MCF 10A (cell line): ENCODE measurements around the gene ZNF750. TPM values are rescaled to one million over a fixed set of nuclear protein-coding genes. Genes with fewer than 3 reads are reported as not detected.

Source experiments
- BruUV-seq: library from RNA; stranded (reverse); fragments of 400-500 nt; replicated peaks from 2 replicates; lab custom pipeline; 2021; lab: Mats Ljungman, UMichigan
- CTCF ChIA-PET: fragments of 300-600 bp; sonication (Branson Sonifier 250); formaldehyde crosslinking; extraction: SDS; loops from one replicate; lab custom pipeline; 2021; ENCODE audit warnings: antibody characterized with exemption, inconsistent platforms; lab: Yijun Ruan, JAX
- POLR2A ChIA-PET: fragments of 300-600, 350-650 bp; sonication (Branson Sonifier 250); formaldehyde crosslinking; extraction: SDS; loops from one replicate; lab custom pipeline; 2020; ENCODE audit warnings: antibody characterized with exemption, inconsistent platforms; lab: Yijun Ruan, JAX
- DNase-seq: peaks from one replicate; pipeline ENCODE4 v3.0.0-alpha.2; 2018; ENCODE audit not compliant: unreplicated experiment
- H3K27ac Mint-ChIP-seq: one replicate; pipeline ENCODE4 v1.8.0; 2022; ENCODE audit warnings: mild to moderate bottlenecking, low read depth, mixed read lengths; ENCODE audit not compliant: unreplicated experiment
- H3K27me3 Mint-ChIP-seq: one replicate; pipeline ENCODE4 v1.8.0; 2022; ENCODE audit warnings: mixed read lengths; ENCODE audit not compliant: insufficient read depth, unreplicated experiment
- H3K36me3 Mint-ChIP-seq: one replicate; pipeline ENCODE4 v1.8.0; 2022; ENCODE audit warnings: mild to moderate bottlenecking, moderate library complexity, mixed read lengths; ENCODE audit not compliant: insufficient read depth, unreplicated experiment
- H3K4me1 Mint-ChIP-seq: one replicate; pipeline ENCODE4 v1.8.0; 2022; ENCODE audit warnings: mixed read lengths; ENCODE audit not compliant: insufficient read depth, unreplicated experiment
- H3K4me3 Mint-ChIP-seq: one replicate; pipeline ENCODE4 v1.8.0; 2022; ENCODE audit warnings: mild to moderate bottlenecking, moderate library complexity, mixed read lengths; ENCODE audit not compliant: unreplicated experiment
- H3K9me3 Mint-ChIP-seq: one replicate; pipeline ENCODE4 v1.8.0; 2022; ENCODE audit warnings: mixed read lengths; ENCODE audit not compliant: unreplicated experiment
- intact Hi-C: fragments of 100-400 bp; cut with micrococcal nuclease; formaldehyde crosslinking; loops from 2 replicates; pipeline ENCODE4 v1.14.1; 2022
- total RNA-seq: library from RNA; stranded (reverse); gene quantifications from 2 replicates; pipeline ENCODE4 v1.2.3, GENCODE V29; 2022
- TF ChIP-seq, protein P1 (sequence below): fragments of 200-600 bp; IDR thresholded peaks from one replicate; pipeline ENCODE4 v1.8.0; 2022; ENCODE audit warnings: antibody characterized with exemption, mild to moderate bottlenecking; ENCODE audit not compliant: unreplicated experiment

ZNF750 gene
- total RNA-seq, 1 experiment from 2014 or later, result 0.14 TPM

- DNase-seq, result no peak
- intact Hi-C loops, result no loop called here
- H3K36me3 Mint-ChIP-seq, result peaks cover 12% of the 10 kb centered on the region
- H3K4me3 Mint-ChIP-seq, result no peak overlapping the region
- TF ChIP-seq, protein P1, sequence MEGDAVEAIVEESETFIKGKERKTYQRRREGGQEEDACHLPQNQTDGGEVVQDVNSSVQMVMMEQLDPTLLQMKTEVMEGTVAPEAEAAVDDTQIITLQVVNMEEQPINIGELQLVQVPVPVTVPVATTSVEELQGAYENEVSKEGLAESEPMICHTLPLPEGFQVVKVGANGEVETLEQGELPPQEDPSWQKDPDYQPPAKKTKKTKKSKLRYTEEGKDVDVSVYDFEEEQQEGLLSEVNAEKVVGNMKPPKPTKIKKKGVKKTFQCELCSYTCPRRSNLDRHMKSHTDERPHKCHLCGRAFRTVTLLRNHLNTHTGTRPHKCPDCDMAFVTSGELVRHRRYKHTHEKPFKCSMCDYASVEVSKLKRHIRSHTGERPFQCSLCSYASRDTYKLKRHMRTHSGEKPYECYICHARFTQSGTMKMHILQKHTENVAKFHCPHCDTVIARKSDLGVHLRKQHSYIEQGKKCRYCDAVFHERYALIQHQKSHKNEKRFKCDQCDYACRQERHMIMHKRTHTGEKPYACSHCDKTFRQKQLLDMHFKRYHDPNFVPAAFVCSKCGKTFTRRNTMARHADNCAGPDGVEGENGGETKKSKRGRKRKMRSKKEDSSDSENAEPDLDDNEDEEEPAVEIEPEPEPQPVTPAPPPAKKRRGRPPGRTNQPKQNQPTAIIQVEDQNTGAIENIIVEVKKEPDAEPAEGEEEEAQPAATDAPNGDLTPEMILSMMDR, result no peak
- ChIA-PET CTCF (interaction anchor here (0.7 kb wide), 1 partner anchor 12 kb away, joined by 3 read pairs; no protein-coding TSS in a partner anchor), POLR2A (no interaction called here)
- H3K27me3 Mint-ChIP-seq, result no peaks in the 10 kb centered on the region
- H3K4me1 Mint-ChIP-seq, result peaks cover 19% of the 10 kb centered on the region
- H3K27ac Mint-ChIP-seq, result no peak overlapping the region
- no TSS peak for BruUV-seq
- no peaks in the 10 kb centered on the region for H3K9me3 Mint-ChIP-seq
Observed at GRCh38 chr17:82871776-82872561, 32.1 kb upstream of the ZNF750 start.

DNA sequence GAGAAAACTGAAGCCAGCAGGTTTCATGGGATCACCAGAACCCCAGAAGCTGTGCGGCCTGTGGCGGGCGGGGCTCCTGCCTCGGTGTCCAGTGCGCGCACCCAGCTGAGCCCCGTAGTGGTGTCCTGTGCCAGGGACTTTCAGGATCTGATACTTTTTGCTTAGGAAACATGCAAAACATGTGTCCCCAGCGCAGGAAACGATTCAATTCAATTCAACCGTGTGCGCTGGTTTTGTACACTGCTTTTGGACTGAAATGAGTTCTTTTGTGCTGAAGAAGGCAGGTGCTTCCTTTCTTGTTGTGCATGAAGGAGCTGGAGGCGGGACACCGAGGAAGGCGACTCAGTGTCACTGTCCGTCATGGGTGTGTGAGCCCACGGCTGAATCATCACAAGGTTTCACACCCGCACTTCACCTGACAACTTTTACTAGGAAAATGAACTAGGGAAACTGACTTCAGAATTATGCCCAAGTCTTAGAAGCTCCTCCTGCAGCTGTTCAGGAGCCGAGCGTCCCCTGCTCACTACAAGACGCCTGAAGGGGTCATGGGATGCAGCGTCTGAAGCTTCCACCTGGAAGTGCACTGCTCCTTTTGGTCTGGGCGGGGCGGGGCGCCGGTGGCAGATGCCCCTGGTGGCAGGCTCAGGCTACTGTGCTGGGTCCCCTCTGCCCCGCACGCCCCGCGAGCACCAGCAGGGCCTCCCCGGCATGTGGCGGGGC lies 31.4 kb upstream of the ZNF750 start:
- Mint-ChIP-seq H3K4me1 (peaks cover 12% of the 10 kb centered on the region), H3K4me3 (no peak overlapping the region), H3K36me3 (peaks cover 10% of the 10 kb centered on the region), H3K9me3 (no peaks in the 10 kb centered on the region), H3K27me3 (no peaks in the 10 kb centered on the region), H3K27ac (no peak overlapping the region)
- CTCF ChIA-PET, result interaction anchor here (0.8 kb wide), 1 partner anchor 89 kb away, joined by 3 read pairs; no protein-coding TSS in a partner anchor
- no TSS peak for BruUV-seq
- TF ChIP-seq, protein P1, result no peak
- intact Hi-C loops, result no loop called here
- DNase-seq, result no peak
- POLR2A ChIA-PET, result interaction anchor here (0.6 kb wide), 1 partner anchor 179 kb away, joined by 4 read pairs; no protein-coding TSS in a partner anchor

DNA sequence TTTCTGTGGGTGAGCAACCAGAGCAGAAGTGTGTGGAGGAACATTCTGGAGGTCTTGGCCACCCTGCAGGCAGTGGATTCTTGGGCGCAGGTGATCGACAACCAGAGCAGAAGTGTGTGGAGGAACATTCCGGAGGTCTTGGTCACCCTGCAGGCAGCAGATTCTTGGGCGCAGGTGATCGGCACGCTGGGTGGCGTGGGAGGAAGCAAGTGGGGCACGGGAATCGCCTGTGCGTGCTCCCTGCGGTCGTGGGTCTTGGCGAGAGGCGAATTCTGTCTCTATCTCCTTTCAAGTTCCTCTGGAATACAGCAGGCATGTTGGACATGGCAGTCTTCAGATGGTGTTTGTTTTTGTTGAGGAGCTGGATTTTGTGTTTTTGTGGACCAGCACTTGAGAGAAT lies 30.7 kb upstream of the ZNF750 start:
- Mint-ChIP-seq H3K36me3 (peaks cover 7% of the 10 kb centered on the region), H3K27me3 (no peaks in the 10 kb centered on the region), H3K27ac (no peak overlapping the region), H3K4me1 (peaks cover 9% of the 10 kb centered on the region), H3K9me3 (no peaks in the 10 kb centered on the region), H3K4me3 (no peak overlapping the region)
- TF ChIP-seq, protein P1, result no peak
- DNase-seq, result no peak
- intact Hi-C loops, result no loop called here
- CTCF ChIA-PET, result interaction anchor here (0.8 kb wide), 1 partner anchor 89 kb away, joined by 3 read pairs; no protein-coding TSS in a partner anchor
- POLR2A ChIA-PET, result interaction anchor here (0.6 kb wide), 1 partner anchor 179 kb away, joined by 4 read pairs; no protein-coding TSS in a partner anchor
- no TSS peak for BruUV-seq

DNA sequence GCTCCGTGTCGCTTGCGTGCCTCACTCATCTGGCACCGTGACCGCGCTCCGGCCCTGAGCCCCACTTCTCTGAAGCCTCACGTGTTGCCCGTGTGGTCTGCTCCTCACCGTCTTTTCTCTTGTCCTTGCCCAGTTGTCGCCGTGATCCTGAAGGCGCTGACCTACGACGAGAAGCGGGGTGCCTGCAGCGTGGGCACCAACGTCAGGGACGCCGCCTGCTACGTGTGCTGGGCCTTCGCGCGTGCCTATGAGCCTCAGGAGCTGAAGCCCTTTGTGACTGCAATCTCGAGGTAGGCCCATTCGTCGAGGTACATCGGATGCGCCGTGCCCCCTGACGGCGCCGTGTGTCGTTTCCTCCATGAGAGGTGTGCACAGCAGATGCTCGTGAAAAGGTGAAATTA lies 30.3 kb upstream of the ZNF750 start:
- Mint-ChIP-seq H3K27me3 (no peaks in the 10 kb centered on the region), H3K27ac (no peak overlapping the region), H3K9me3 (no peaks in the 10 kb centered on the region), H3K4me3 (no peak overlapping the region), H3K4me1 (peaks cover 7% of the 10 kb centered on the region), H3K36me3 (peaks cover 7% of the 10 kb centered on the region)
- TF ChIP-seq, protein P1, result no peak
- no TSS peak for BruUV-seq
- ChIA-PET CTCF (no interaction called here), POLR2A (no interaction called here)
- intact Hi-C loops, result no loop called here
- no peak for DNase-seq
